ENCODE measurements around the gene VSX1.

VSX1 gene

GRCh38 chr20:25099601-25100140, 17.7 kb upstream of the VSX1 start:
- Mint-ChIP-seq H3K4me3 (no peak overlapping the region), H3K4me1 (peaks cover 19% of the 10 kb centered on the region), H3K27me3 (peaks cover 14% of the 10 kb centered on the region), H3K36me3 (ENCODE audit: low read depth) (no peaks in the 10 kb centered on the region), H3K9me3 (no peaks in the 10 kb centered on the region), H3K27ac (no peak overlapping the region)
- ATAC-seq (no peak), DNase-seq (no peak)

DNA sequence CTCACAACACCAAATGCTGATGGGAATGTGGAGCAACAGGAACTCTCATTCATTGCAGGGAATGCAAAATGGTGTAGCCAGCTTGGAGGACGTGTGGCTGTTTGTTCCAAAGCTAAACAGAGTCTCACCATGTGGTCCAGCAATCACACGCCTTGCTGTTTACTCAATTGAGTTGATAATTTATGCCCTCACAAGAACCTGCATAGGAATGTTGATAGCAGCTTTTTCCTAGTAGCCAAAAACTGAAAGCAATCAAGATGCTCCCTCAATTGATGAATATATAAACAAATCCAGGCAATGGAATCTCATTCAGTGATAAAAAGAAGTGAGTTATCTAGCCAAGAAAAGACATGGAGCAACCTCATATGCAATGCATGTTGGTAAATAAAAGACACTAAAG, 15.6 kb upstream of the VSX1 start:
- ATAC-seq (no peak), DNase-seq (no peak)
- Mint-ChIP-seq H3K4me3 (no peak overlapping the region), H3K36me3 (ENCODE audit: low read depth) (no peaks in the 10 kb centered on the region), H3K27me3 (peaks cover 5% of the 10 kb centered on the region), H3K9me3 (no peaks in the 10 kb centered on the region), H3K4me1 (peaks cover 19% of the 10 kb centered on the region), H3K27ac (no peak overlapping the region)

- peaks cover 4% of the 10 kb centered on the region for H3K27me3 Mint-ChIP-seq
- no peak overlapping the region for H3K27ac Mint-ChIP-seq
- H3K36me3 Mint-ChIP-seq (ENCODE audit: low read depth), result no peaks in the 10 kb centered on the region
- ATAC-seq, result peak; percentile 79
- peak; percentile 22 for DNase-seq
- no peaks in the 10 kb centered on the region for H3K9me3 Mint-ChIP-seq
- H3K4me3 Mint-ChIP-seq, result no peak overlapping the region
- H3K4me1 Mint-ChIP-seq, result peaks cover 23% of the 10 kb centered on the region
Observed at GRCh38 chr20:25090492-25091429, 8.8 kb upstream of the VSX1 start.

DNA sequence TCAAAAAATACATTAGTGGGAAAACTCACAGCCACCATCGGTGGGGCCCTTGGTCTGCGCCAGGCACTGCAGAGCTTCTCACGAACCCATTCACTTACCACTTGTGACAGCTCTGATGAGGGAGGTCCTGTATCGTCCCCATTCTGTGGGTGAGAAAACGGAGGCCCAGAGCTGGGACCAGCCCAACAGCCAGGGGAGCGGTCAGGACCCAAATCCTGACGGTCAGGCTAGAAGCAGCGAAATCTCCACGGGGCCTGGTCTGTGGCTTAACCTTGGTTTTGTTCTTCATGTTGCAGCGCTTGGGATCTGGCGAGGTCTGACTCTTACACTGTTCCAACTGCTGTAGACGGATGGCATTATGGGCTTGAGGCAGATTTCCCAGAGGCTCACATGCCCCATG, 7.7 kb upstream of the VSX1 start:
- Mint-ChIP-seq H3K9me3 (no peaks in the 10 kb centered on the region), H3K27ac (no peak overlapping the region), H3K4me3 (no peak overlapping the region), H3K36me3 (ENCODE audit: low read depth) (no peaks in the 10 kb centered on the region), H3K27me3 (peaks cover 13% of the 10 kb centered on the region), H3K4me1 (peaks cover 23% of the 10 kb centered on the region)
- DNase-seq (no peak), ATAC-seq (no peak)

- no peak overlapping the region for H3K27ac Mint-ChIP-seq
- H3K9me3 Mint-ChIP-seq, result no peaks in the 10 kb centered on the region
- H3K36me3 Mint-ChIP-seq (ENCODE audit: low read depth), result no peaks in the 10 kb centered on the region
- peaks cover 19% of the 10 kb centered on the region for H3K27me3 Mint-ChIP-seq
- ATAC-seq (no peak), DNase-seq (no peak)
- H3K4me3 Mint-ChIP-seq, result no peak overlapping the region
- peaks cover 29% of the 10 kb centered on the region for H3K4me1 Mint-ChIP-seq
Observed at GRCh38 chr20:25089096-25089495, 7.2 kb upstream of the VSX1 start.

DNA sequence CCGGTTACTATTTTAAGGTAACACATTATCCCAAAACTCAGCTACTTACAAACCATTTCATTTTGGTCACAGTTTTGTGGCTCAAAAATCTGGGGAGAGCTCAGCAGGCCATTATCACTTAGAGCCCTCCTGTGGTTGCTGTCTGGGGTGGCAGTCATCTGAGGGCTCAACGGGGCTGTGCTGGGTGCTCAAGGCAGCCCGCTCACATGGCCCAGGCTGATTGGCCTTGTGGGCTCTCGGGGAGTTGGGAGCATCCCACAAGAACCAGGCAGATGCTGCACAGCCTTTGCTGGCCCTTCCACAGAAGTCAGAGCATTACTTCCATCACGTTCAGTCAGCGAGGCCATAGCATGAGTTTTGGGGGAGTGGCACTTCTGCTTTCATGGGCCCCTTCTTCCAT, 6.3 kb upstream of the VSX1 start:
- ATAC-seq (no peak), DNase-seq (no peak)
- Mint-ChIP-seq H3K36me3 (ENCODE audit: low read depth) (no peaks in the 10 kb centered on the region), H3K9me3 (no peaks in the 10 kb centered on the region), H3K4me3 (no peak overlapping the region), H3K27ac (no peak overlapping the region), H3K27me3 (peaks cover 26% of the 10 kb centered on the region), H3K4me1 (peaks cover 37% of the 10 kb centered on the region)

- H3K27me3 Mint-ChIP-seq, result peaks cover 33% of the 10 kb centered on the region
- H3K27ac Mint-ChIP-seq, result no peak overlapping the region
- DNase-seq (no peak), ATAC-seq (no peak)
- H3K9me3 Mint-ChIP-seq, result no peaks in the 10 kb centered on the region
- H3K4me3 Mint-ChIP-seq, result no peak overlapping the region
- no peaks in the 10 kb centered on the region for H3K36me3 Mint-ChIP-seq (ENCODE audit: low read depth)
- peaks cover 42% of the 10 kb centered on the region for H3K4me1 Mint-ChIP-seq
Observed at GRCh38 chr20:25087186-25087929, 5.4 kb upstream of the VSX1 start.

DNA sequence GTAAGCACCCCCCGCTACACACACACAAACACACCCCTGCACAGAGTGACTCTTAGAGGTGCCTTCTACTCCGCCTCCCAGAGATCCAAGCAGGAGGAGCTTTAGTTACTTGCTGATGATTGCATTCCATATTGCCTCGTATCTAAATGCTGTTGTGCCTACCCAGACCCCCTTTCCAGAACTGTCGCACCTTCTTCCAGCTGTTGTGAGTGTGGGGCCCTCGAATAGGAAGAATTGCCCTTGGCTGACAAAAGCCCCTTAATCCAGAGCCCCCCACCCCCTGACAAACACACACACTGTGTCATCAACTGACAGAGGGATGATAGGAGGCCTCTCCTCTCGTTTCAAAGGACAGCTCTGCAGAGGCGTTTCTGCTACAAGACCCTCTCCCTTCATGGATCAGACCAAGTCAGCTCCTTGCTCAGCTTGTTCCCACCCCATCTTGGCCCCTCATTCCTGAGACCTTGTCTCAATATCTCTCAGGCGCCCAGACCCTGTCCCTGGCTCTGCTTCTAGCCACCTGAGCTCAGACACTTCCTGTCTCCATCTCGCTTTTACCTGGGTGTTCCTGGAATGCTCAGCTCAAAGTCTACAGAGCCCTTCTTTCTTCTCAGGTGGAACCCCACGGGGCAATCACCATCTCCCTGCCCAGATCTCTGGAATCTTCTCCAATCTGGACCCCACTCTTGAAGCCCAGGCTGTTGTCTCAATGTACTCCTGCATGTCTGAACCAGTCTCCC, 4.0 kb upstream of the VSX1 start:
- H3K27ac Mint-ChIP-seq, result no peak overlapping the region
- H3K4me3 Mint-ChIP-seq, result no peak overlapping the region
- no peaks in the 10 kb centered on the region for H3K9me3 Mint-ChIP-seq

DNA sequence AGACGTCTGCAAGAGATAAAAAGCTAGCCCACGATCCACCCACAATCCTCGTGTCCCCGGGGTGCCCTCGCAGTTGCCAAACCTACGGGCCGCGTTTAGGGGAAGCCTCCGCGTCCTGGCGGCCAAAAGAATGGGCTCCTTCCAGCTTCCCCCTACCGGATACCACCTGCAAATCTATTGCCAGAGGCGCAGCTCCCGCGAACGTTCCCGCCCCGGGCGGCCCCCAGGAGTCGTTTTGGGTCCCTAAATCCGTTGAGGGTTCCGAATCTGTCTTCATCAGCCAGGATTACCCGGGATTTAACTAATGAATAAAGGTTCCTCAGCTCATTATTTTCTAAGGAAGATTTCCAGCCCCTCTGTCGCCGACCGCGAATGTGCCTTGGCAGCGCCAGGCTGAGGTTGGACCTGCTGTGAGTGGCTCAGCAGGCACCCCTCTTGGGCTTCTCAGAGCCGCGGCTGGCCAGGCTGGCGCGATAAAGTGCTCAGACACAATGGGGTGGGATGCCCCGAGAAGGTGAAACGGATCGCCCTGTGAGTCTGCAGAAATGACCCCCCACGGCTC, 2.8 kb upstream of the VSX1 start:
- Mint-ChIP-seq H3K9me3 (no peaks in the 10 kb centered on the region), H3K27ac (no peak overlapping the region), H3K4me1 (peaks cover 23% of the 10 kb centered on the region), H3K27me3 (peaks cover 53% of the 10 kb centered on the region), H3K36me3 (ENCODE audit: low read depth) (no peaks in the 10 kb centered on the region), H3K4me3 (peak overlapping the region; percentile 55)
- no peak for DNase-seq
- ATAC-seq, result peak; percentile 5

More for the DNA sequence above, 4.0 kb upstream of the VSX1 start:
- no peak for DNase-seq
- ATAC-seq, result no peak
- Mint-ChIP-seq H3K36me3 (ENCODE audit: low read depth) (no peaks in the 10 kb centered on the region), H3K27me3 (peaks cover 41% of the 10 kb centered on the region), H3K4me1 (peaks cover 35% of the 10 kb centered on the region)

GRCh38 chr20:25083773-25084625, 2.1 kb upstream of the VSX1 start:
- peaks cover 58% of the 10 kb centered on the region for H3K27me3 Mint-ChIP-seq
- no peaks in the 10 kb centered on the region for H3K9me3 Mint-ChIP-seq
- no peak overlapping the region for H3K27ac Mint-ChIP-seq
- DNase-seq (peak; percentile 70), ATAC-seq (peak; percentile 78)
- peak overlapping the region; percentile 55 for H3K4me3 Mint-ChIP-seq
- peaks cover 22% of the 10 kb centered on the region for H3K4me1 Mint-ChIP-seq
- H3K36me3 Mint-ChIP-seq (ENCODE audit: low read depth), result no peaks in the 10 kb centered on the region

DNA sequence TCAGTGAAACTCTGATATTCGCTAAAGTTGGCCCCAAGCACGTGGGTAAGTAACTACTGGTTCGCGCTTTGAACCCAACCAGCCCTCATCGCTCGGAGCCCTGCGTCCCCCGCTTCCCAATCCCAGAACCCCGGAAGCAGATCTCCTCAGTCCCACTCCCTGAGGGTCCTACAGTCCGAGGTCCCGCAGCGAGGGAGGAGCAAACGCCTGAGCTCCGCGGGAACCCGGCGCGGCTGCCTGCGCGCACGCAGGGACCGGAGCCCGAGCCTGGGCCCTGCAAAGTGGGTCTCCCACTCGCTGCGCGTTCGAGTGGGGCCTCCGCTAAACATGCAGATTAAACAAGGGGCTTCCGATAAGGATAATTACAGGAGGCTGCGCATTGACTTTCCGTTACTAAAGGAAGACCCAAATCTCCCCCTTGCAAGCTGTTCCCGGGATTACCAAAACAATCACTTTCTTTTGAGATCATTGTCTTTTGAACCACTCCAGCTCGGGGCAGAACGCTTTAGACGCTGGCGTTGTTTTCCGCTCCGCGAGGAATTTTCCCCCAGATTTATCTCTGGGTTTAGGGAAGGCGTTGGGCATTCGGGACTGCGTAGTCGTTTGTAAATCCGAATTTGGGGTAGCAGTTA, 1.3 kb upstream of the VSX1 start:
- Mint-ChIP-seq H3K27ac (no peak overlapping the region), H3K27me3 (peaks cover 65% of the 10 kb centered on the region), H3K36me3 (ENCODE audit: low read depth) (no peaks in the 10 kb centered on the region), H3K4me3 (peak overlapping the region; percentile 55), H3K9me3 (no peaks in the 10 kb centered on the region), H3K4me1 (peaks cover 22% of the 10 kb centered on the region)
- ATAC-seq (no peak), DNase-seq (no peak)

DNA sequence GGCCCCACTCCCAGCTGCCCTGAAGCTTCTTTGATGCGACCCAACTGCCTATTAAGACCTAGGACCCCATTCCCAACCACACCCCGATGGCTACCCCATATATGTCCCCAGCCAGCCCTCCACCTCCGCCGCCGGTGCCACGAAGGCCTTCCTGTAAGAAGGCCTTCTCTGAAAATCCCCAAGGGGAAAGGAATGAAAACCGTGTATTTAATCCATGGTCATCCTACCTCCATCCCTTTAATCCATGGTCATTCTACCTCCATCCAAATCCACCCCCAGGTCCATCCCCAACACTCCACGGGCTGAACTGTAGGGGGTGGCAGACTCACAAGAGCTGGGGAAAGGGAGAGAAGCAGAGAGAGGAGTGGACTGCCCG, 545 bp upstream of the VSX1 start:
- H3K36me3 Mint-ChIP-seq (ENCODE audit: low read depth), result no peaks in the 10 kb centered on the region
- peaks cover 73% of the 10 kb centered on the region for H3K27me3 Mint-ChIP-seq
- no peak overlapping the region for H3K27ac Mint-ChIP-seq
- DNase-seq (no peak), ATAC-seq (no peak)
- H3K9me3 Mint-ChIP-seq, result no peaks in the 10 kb centered on the region
- H3K4me3 Mint-ChIP-seq, result no peak overlapping the region
- H3K4me1 Mint-ChIP-seq, result peaks cover 27% of the 10 kb centered on the region

DNA sequence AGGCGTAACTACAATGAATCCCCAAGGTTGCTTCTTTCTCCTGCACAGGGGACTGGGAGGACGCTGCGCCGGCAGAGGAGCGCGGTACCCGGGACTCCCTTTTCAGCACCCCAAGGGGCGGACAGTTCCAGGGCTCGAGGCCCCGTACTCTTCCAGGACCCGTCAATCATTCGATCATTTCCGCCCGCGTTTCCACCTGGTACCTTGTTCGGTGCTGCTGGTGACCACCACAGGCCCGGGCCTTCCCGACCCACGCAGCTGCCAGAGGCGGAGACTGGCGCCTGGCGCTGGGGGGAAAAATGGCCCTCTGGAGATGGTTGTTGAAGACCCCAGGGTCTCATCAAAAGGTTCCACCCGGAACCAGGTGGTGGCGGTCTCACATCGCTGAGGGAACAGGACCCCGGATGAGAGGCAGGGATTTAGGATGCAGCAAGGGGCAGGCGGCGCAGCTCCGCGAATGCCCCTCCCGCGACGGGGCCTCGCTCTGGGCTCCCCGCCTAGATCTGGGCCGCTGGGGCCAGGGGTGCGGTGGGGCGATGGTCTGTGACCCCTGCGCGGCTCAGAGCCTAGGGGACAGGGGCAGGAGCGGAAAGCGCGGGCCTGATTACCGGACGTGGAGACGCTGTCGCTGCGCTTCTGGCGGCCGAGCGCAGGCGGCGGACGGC, 744 bp downstream of the VSX1 start:
- peaks cover 37% of the 10 kb centered on the region for H3K4me1 Mint-ChIP-seq
- DNase-seq, result peak; percentile 50
- no peak for ATAC-seq
- peaks cover 83% of the 10 kb centered on the region for H3K27me3 Mint-ChIP-seq
- H3K4me3 Mint-ChIP-seq, result no peak overlapping the region
- H3K9me3 Mint-ChIP-seq, result no peaks in the 10 kb centered on the region
- H3K27ac Mint-ChIP-seq, result no peak overlapping the region
- H3K36me3 Mint-ChIP-seq (ENCODE audit: low read depth), result no peaks in the 10 kb centered on the region

Measured in activated naive CD8-positive, alpha-beta T cell treated with anti-CD3 and anti-CD28 coated beads, Interleukin-2, amount 50 U/mL, for 24 hours (primary cell).